Measurements from ENCODE around the gene FAH.

FAH gene

GRCh38 chr15:80172401-80172800, 19.6 kb downstream of the FAH start:
- DNase-seq (ENCODE audit: low read depth in 2 of 2, low spot score in 1 of 2): no peak

GRCh38 chr15:80173022-80173759, 20.4 kb downstream of the FAH start:
- peak in 1 of 2 donors; percentile 37 for DNase-seq (ENCODE audit: low read depth in 2 of 2, low spot score in 1 of 2)

GRCh38 chr15:80174017-80174746, 21.4 kb downstream of the FAH start:
- DNase-seq (ENCODE audit: low read depth in 2 of 2, low spot score in 1 of 2): no peak

GRCh38 chr15:80175436-80175835, 22.6 kb downstream of the FAH start:
- no peak for DNase-seq (ENCODE audit: low read depth in 2 of 2, low spot score in 1 of 2)

- no peak for DNase-seq (ENCODE audit: low read depth in 2 of 2, low spot score in 1 of 2)
These were observed 23.6 kb downstream of the FAH start for GRCh38 chr15:80176443-80176842.

- no peak for DNase-seq (ENCODE audit: low read depth in 2 of 2, low spot score in 1 of 2)
These were observed 24.4 kb downstream of the FAH start for GRCh38 chr15:80177156-80177555.

GRCh38 chr15:80179025-80179759, 26.4 kb downstream of the FAH start:
- no peak for DNase-seq (ENCODE audit: low read depth in 2 of 2, low spot score in 1 of 2)

GRCh38 chr15:80179935-80180334, 27.1 kb downstream of the FAH start:
- no peak for DNase-seq (ENCODE audit: low read depth in 2 of 2, low spot score in 1 of 2)

- no peak for DNase-seq (ENCODE audit: low read depth in 2 of 2, low spot score in 1 of 2)
These were observed 27.7 kb downstream of the FAH start for GRCh38 chr15:80180468-80180867.

- no peak for DNase-seq (ENCODE audit: low read depth in 2 of 2, low spot score in 1 of 2)
These were observed 28.2 kb downstream of the FAH start for GRCh38 chr15:80180986-80181385.

GRCh38 chr15:80182611-80183261, 29.9 kb downstream of the FAH start:
- no peak for DNase-seq (ENCODE audit: low read depth in 2 of 2, low spot score in 1 of 2)

GRCh38 chr15:80183306-80183705, 30.5 kb downstream of the FAH start:
- DNase-seq (ENCODE audit: low read depth in 2 of 2, low spot score in 1 of 2): no peak

GRCh38 chr15:80183886-80184285, 31.1 kb downstream of the FAH start:
- no peak for DNase-seq (ENCODE audit: low read depth in 2 of 2, low spot score in 1 of 2)

- no peak for DNase-seq (ENCODE audit: low read depth in 2 of 2, low spot score in 1 of 2)
These were observed 31.8 kb downstream of the FAH start for GRCh38 chr15:80184554-80184953.

- no peak for DNase-seq (ENCODE audit: low read depth in 2 of 2, low spot score in 1 of 2)
These were observed 32.4 kb downstream of the FAH start for GRCh38 chr15:80185152-80185551.

GRCh38 chr15:80186066-80186465, 33.3 kb downstream of the FAH start:
- no peak for DNase-seq (ENCODE audit: low read depth in 2 of 2, low spot score in 1 of 2)

GRCh38 chr15:80186597-80186996, 33.8 kb downstream of the FAH start:
- no peak for DNase-seq (ENCODE audit: low read depth in 2 of 2, low spot score in 1 of 2)

GRCh38 chr15:80188251-80188650, 35.5 kb downstream of the FAH start:
- no peak for DNase-seq (ENCODE audit: low read depth in 2 of 2, low spot score in 1 of 2)

- DNase-seq (ENCODE audit: low read depth in 2 of 2, low spot score in 1 of 2): no peak
These were observed 38.4 kb downstream of the FAH start for GRCh38 chr15:80191198-80191597.

GRCh38 chr15:80191897-80192595, 39.2 kb downstream of the FAH start:
- no peak for DNase-seq (ENCODE audit: low read depth in 2 of 2, low spot score in 1 of 2)

GRCh38 chr15:80194186-80194585, 41.4 kb downstream of the FAH start:
- DNase-seq (ENCODE audit: low read depth in 2 of 2, low spot score in 1 of 2): no peak
